DND-41 (cell line): ENCODE measurements around the gene DCLK1.

Experiments
- ATAC-seq: fragments of 200-7000 bp; cut with Tn5 transposase; 3 replicates; pipeline ENCODE4 v1.9.1; 2021; ENCODE audit warnings: low read depth; ENCODE audit not compliant: insufficient read depth
- DNase-seq: peaks from one replicate; pipeline ENCODE4 v3.0.0-alpha.2; 2020
- H2AFZ ChIP-seq: 2 replicates; pipeline ENCODE4 v1.6.0; 2012; ENCODE audit warnings: low read depth, low read length
- H3K27ac ChIP-seq: 2 replicates; pipeline ENCODE4 v1.5.1; 2012; ENCODE audit warnings: low read length, inconsistent platforms
- H3K27me3 ChIP-seq: fragments of 200-600 bp; sonication (generic); 2 replicates; pipeline ENCODE4 v1.6.0; 2012; ENCODE audit warnings: low read length, mild to moderate bottlenecking, inconsistent platforms; ENCODE audit not compliant: insufficient read depth, poor library complexity
- H3K36me3 ChIP-seq: 2 replicates; pipeline ENCODE4 v1.5.1; 2012; ENCODE audit warnings: low read length, inconsistent platforms; ENCODE audit not compliant: insufficient read depth
- H3K4me1 ChIP-seq: 2 replicates; pipeline ENCODE4 v1.5.1; 2012; ENCODE audit warnings: mild to moderate bottlenecking, low read length; ENCODE audit not compliant: insufficient read depth
- H3K4me2 ChIP-seq: 2 replicates; pipeline ENCODE4 v1.6.0; 2012; ENCODE audit warnings: mild to moderate bottlenecking, moderate library complexity, low read length, inconsistent platforms; ENCODE audit not compliant: insufficient read depth
- H3K4me3 ChIP-seq, 2 experiments: fragments of 200-600 bp in 1 of 2; shearing (Covaris generic) in 1 of 2; 2 replicates each; pipeline ENCODE4 v1.5.1; 2012 to 2016; ENCODE audit warnings: inconsistent platforms in 2 of 2, low read length in 2 of 2, mild to moderate bottlenecking in 2 of 2, low read depth in 1 of 2, moderate library complexity in 1 of 2
- H3K79me2 ChIP-seq: 2 replicates; pipeline ENCODE4 v1.6.0; 2012; ENCODE audit warnings: low read length, inconsistent platforms; ENCODE audit not compliant: insufficient read depth
- H3K9ac ChIP-seq: 2 replicates; pipeline ENCODE4 v1.6.0; 2012; ENCODE audit warnings: low read depth, mild to moderate bottlenecking, inconsistent platforms, low read length, moderate library complexity
- H3K9me3 ChIP-seq: 2 replicates; pipeline ENCODE4 v1.5.1; 2012; ENCODE audit warnings: low read length, moderate library complexity, mild to moderate bottlenecking, inconsistent platforms; ENCODE audit not compliant: insufficient read depth, severe bottlenecking
- H4K20me1 ChIP-seq: 2 replicates; pipeline ENCODE4 v1.6.0; 2012; ENCODE audit warnings: low read length; ENCODE audit not compliant: insufficient read depth
- EZH2 ChIP-seq: IDR thresholded peaks from 3 replicates; pipeline ENCODE4 v1.6.1; 2012; ENCODE audit warnings: borderline replicate concordance, low read depth, mild to moderate bottlenecking, moderate library complexity, low read length, inconsistent platforms; ENCODE audit not compliant: severe bottlenecking
- TF ChIP-seq, protein P1 (sequence below): IDR thresholded peaks from 2 replicates; pipeline ENCODE4 v1.5.1; 2012; ENCODE audit warnings: borderline replicate concordance, low read length, moderate library complexity, mild to moderate bottlenecking; ENCODE audit not compliant: poor library complexity, severe bottlenecking; ENCODE audit errors: extremely low read depth

The DCLK1 gene

DNA sequence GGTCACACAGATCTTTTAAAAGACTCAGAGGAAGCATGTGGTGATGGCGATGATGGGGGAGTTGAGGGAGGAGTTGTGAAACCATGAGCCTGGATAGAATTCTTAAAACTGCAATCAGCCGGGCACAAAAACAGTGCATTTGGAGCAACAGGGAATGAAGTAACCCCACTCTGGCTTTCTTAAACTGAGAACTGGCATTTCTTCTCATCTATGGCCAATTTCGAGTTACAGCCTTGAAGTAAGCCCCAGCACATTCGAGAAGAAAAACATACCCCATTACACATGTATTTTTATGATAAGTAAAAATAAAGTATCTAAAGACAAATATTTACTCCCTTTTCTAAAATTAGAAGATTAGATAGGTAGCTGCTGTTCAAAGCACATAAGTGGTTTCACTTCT lies 70.1 kb downstream of the DCLK1 start:
- H4K20me1 ChIP-seq: no peaks in the 10 kb centered on the region
- H2AFZ ChIP-seq: no peak overlapping the region
- no peak for TF ChIP-seq EZH2
- TF ChIP-seq, protein P1, sequence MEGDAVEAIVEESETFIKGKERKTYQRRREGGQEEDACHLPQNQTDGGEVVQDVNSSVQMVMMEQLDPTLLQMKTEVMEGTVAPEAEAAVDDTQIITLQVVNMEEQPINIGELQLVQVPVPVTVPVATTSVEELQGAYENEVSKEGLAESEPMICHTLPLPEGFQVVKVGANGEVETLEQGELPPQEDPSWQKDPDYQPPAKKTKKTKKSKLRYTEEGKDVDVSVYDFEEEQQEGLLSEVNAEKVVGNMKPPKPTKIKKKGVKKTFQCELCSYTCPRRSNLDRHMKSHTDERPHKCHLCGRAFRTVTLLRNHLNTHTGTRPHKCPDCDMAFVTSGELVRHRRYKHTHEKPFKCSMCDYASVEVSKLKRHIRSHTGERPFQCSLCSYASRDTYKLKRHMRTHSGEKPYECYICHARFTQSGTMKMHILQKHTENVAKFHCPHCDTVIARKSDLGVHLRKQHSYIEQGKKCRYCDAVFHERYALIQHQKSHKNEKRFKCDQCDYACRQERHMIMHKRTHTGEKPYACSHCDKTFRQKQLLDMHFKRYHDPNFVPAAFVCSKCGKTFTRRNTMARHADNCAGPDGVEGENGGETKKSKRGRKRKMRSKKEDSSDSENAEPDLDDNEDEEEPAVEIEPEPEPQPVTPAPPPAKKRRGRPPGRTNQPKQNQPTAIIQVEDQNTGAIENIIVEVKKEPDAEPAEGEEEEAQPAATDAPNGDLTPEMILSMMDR: no peak

DNA sequence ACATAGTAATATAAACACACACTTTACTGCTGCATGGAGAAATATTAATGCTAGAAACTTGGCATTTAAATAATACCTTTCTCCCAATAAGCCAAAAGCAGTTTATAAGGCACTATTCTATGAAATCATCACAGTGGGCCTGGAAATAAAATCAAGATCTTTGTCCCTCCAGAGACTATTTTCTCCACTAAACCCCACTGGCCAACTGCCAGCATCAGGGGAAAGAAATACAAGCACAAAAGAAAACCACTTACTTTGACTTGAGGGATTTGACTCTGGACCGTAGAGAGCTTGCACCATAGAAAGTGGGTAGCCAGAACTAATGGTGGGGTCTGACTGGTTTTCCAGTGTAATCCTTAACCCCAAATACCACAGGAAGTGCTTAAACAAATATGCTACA lies 71.9 kb downstream of the DCLK1 start:
- Histone ChIP-seq H3K9me3 (no peaks in the 10 kb centered on the region), H3K36me3 (no peaks in the 10 kb centered on the region), H3K79me2 (no peaks in the 10 kb centered on the region), H2AFZ (no peak overlapping the region), H3K27me3 (no peaks in the 10 kb centered on the region), H3K4me3 (no peak overlapping the region), H3K4me1 (no peaks in the 10 kb centered on the region), H3K27ac (no peak overlapping the region), H3K9ac (no peak overlapping the region), H4K20me1 (no peaks in the 10 kb centered on the region), H3K4me2 (no peak overlapping the region)
- TF ChIP-seq, protein P1: no peak
- no peak for TF ChIP-seq EZH2
- no peak for DNase-seq
- no peak for ATAC-seq

More for the DNA sequence above, 70.1 kb downstream of the DCLK1 start:
- no peaks in the 10 kb centered on the region for H3K9me3 ChIP-seq
- no peaks in the 10 kb centered on the region for H3K27me3 ChIP-seq
- no peaks in the 10 kb centered on the region for H3K4me1 ChIP-seq
- H3K4me2 ChIP-seq: no peak overlapping the region
- no peaks in the 10 kb centered on the region for H3K36me3 ChIP-seq
- no peak overlapping the region for H3K4me3 ChIP-seq
- no peaks in the 10 kb centered on the region for H3K79me2 ChIP-seq
- H3K27ac ChIP-seq: no peak overlapping the region
- no peak for DNase-seq
- no peak for ATAC-seq
- H3K9ac ChIP-seq: no peak overlapping the region

DNA sequence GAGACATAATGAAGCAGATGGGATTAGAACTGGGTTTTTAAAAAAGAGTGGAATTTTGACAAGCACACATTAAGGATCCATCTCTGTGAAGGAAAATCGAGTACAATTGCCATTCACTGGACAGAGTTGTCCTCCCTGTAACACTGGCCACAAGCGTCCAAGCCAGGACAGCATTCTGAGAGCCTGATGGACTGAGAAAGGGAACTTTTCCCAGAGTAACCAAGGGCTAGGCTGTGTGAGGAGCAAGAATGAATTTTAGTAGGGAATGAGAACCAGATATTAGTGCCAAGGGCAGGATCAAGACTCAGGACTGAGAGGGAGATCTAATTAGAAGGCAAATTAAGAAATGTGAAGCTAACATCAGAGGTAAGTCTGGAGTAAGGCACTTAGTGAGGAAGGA lies 73.1 kb downstream of the DCLK1 start:
- Histone ChIP-seq H3K4me3 (no peak overlapping the region), H3K79me2 (no peaks in the 10 kb centered on the region), H3K36me3 (no peaks in the 10 kb centered on the region), H2AFZ (no peak overlapping the region), H3K27me3 (no peaks in the 10 kb centered on the region), H4K20me1 (no peaks in the 10 kb centered on the region), H3K9me3 (no peaks in the 10 kb centered on the region), H3K4me1 (no peaks in the 10 kb centered on the region), H3K4me2 (no peak overlapping the region), H3K9ac (no peak overlapping the region), H3K27ac (no peak overlapping the region)
- ATAC-seq (no peak), DNase-seq (no peak)
- TF ChIP-seq, protein P1: no peak
- TF ChIP-seq EZH2: no peak

DNA sequence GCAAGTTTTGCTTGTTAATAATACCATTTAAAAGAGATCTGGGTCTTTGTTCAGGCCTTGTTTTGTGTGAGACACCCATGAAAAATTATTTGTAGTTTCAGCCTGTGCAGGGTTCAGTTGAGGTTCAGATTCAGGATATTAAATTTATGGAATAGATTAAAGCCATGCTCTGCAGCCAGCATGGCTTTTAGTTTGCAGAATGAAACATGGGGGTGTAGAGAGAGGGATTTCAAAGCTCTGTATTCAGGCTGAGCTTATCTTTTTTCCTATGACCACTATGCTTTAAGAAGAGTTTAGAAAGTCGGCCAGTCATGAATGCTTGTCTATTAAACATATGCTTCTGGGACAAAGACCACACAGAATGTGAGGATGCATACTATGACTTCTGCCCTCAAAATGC lies 73.6 kb downstream of the DCLK1 start:
- TF ChIP-seq, protein P1: no peak
- TF ChIP-seq EZH2: no peak
- Histone ChIP-seq H4K20me1 (no peaks in the 10 kb centered on the region), H3K4me2 (no peak overlapping the region), H3K79me2 (no peaks in the 10 kb centered on the region), H3K36me3 (no peaks in the 10 kb centered on the region), H3K4me3 (no peak overlapping the region), H3K4me1 (no peaks in the 10 kb centered on the region), H3K27ac (no peak overlapping the region), H3K27me3 (no peaks in the 10 kb centered on the region), H3K9ac (no peak overlapping the region), H2AFZ (no peak overlapping the region), H3K9me3 (no peaks in the 10 kb centered on the region)
- no peak for ATAC-seq
- no peak for DNase-seq
